ENCODE measurements around the gene CCDC102A. TPM values are rescaled to one million over a fixed set of nuclear protein-coding genes. Genes with fewer than 3 reads are reported as not detected.

The CCDC102A gene
- total and polyA plus RNA-seq, 9 of the 15 experiments (the other 6 are each of a cell fraction or from before 2014, with no cell fraction given), result 0.03 to 4.9 (median 1.4) TPM

DNA sequence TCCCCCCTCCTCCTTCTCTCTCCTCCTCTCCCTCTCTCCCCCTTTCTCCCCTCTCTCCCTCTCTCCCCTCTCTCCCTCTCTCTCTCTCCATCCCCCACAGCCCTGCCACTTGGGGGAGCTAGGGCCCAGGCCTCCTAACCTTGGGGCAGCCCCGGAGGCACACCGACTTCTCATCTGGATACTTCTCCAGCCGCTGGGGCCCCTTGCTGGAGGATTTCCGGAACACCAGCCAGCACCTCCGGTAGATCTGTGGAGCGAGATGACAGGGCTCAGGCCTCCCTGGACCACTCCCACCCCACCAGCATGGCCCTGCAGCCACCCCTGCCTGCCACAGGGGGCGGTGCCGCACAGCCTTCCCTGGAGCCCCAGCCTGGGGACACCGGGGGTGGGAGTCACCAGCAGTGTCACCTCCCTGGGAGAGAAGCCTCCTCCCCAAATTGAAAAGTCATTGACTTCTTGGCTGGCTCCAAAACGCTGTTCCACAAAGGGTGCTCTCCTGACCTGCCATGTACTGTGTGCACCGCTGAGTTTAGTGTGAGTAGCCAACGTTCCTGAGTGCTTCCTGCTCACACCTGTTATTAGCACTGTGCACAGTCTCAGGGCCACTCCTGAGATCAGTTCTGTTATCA is 60.5 kb downstream of the CCDC102A start (continued):
- TF ChIP-seq, protein P1, sequence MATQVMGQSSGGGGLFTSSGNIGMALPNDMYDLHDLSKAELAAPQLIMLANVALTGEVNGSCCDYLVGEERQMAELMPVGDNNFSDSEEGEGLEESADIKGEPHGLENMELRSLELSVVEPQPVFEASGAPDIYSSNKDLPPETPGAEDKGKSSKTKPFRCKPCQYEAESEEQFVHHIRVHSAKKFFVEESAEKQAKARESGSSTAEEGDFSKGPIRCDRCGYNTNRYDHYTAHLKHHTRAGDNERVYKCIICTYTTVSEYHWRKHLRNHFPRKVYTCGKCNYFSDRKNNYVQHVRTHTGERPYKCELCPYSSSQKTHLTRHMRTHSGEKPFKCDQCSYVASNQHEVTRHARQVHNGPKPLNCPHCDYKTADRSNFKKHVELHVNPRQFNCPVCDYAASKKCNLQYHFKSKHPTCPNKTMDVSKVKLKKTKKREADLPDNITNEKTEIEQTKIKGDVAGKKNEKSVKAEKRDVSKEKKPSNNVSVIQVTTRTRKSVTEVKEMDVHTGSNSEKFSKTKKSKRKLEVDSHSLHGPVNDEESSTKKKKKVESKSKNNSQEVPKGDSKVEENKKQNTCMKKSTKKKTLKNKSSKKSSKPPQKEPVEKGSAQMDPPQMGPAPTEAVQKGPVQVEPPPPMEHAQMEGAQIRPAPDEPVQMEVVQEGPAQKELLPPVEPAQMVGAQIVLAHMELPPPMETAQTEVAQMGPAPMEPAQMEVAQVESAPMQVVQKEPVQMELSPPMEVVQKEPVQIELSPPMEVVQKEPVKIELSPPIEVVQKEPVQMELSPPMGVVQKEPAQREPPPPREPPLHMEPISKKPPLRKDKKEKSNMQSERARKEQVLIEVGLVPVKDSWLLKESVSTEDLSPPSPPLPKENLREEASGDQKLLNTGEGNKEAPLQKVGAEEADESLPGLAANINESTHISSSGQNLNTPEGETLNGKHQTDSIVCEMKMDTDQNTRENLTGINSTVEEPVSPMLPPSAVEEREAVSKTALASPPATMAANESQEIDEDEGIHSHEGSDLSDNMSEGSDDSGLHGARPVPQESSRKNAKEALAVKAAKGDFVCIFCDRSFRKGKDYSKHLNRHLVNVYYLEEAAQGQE (IDR thresholded peaks at IDR 0.05; ENCODE audit: borderline replicate concordance), result peak; percentile 58; the same call in 1 of the 2 replicates
- TF ChIP-seq, protein P1 (CRISPR knock-in tag; IDR thresholded peaks at IDR 0.05; ENCODE audit: low read depth), result no peak
- TF ChIP-seq LEF1 (IDR thresholded peaks at IDR 0.05) (no peak), ZBTB7A (IDR thresholded peaks at IDR 0.05; ENCODE audit: borderline replicate concordance, control insufficient read depth, low read depth, low read length) (peak; percentile 96; the same call in 1 of the 2 replicates), TAL1 (IDR thresholded peaks at IDR 0.05) (no peak), HDAC1 (IDR thresholded peaks at IDR 0.05) (0 out of 4 replicates have a peak, but pooled peaks of 1 of the 2 experiments have one; percentile 25), CEBPB (tag; IDR thresholded peaks at IDR 0.05) (no peak), EGR1 (conservative IDR thresholded peaks at IDR 0.05) (peak; percentile 35), CAMTA2 (CRISPR knock-in tag; conservative IDR thresholded peaks at IDR 0.05) (no peak), GABPB2 (CRISPR knock-in tag; conservative IDR thresholded peaks at IDR 0.05) (no peak), NRF1 (conservative IDR thresholded peaks at IDR 0.05 in 1 of 2, IDR thresholded peaks at IDR 0.05 in 1 of 2) (peak in 1 of 2 experiments; percentile 15; a peak in 1 of 4 replicates), CREB1 (IDR thresholded peaks at IDR 0.05) (no peak), CREB1 (CRISPR knock-in tag; IDR thresholded peaks at IDR 0.05) (peak; percentile 47; the same call in 1 of the 2 replicates), MAZ (CRISPR knock-in tag; conservative IDR thresholded peaks at IDR 0.05 in 1 of 2, IDR thresholded peaks at IDR 0.05 in 1 of 2) (peak; percentile 42 to 91; a peak in 3 of 4 replicates), FOXP1 (CRISPR knock-in tag; IDR thresholded peaks at IDR 0.05) (peak; percentile 59; the same call in 1 of the 2 replicates), FOS (IDR thresholded peaks at IDR 0.05; ENCODE audit: extremely low read depth, insufficient read length) (no peak), ETV5 (CRISPR knock-in tag; IDR thresholded peaks at IDR 0.05; ENCODE audit: low read depth) (0 out of 2 replicates have a peak, but pooled peaks have one; percentile 29), ARID2 (IDR thresholded peaks at IDR 0.05) (peak; percentile 54; the same call in 1 of the 2 replicates)
- TF ChIP-seq, protein P2, sequence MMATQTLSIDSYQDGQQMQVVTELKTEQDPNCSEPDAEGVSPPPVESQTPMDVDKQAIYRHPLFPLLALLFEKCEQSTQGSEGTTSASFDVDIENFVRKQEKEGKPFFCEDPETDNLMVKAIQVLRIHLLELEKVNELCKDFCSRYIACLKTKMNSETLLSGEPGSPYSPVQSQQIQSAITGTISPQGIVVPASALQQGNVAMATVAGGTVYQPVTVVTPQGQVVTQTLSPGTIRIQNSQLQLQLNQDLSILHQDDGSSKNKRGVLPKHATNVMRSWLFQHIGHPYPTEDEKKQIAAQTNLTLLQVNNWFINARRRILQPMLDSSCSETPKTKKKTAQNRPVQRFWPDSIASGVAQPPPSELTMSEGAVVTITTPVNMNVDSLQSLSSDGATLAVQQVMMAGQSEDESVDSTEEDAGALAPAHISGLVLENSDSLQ (IDR thresholded peaks at IDR 0.05), result peak; percentile 47; the same call in 1 of the 2 replicates

Measured in K562 (cell line).